GM23338 (cell line): ENCODE data around the gene COL18A1. TPM values are rescaled to one million over a fixed set of nuclear protein-coding genes. Genes with fewer than 3 reads are reported as not detected.

ENCODE experiments used
- ATAC-seq: fragments of 200-7000 bp; cut with Tn5 transposase; 3 replicates; pipeline ENCODE4 v1.9.1; 2020
- DNase-seq: peaks from one replicate; pipeline ENCODE4 v3.0.0-alpha.2; 2015; ENCODE audit warnings: low spot score
- H2AFZ ChIP-seq: fragments of 200-600 bp; sonication (generic); 2 replicates; pipeline ENCODE4 v1.8.0; 2016; ENCODE audit warnings: antibody characterized with exemption, mild to moderate bottlenecking, moderate library complexity
- H3F3A ChIP-seq: fragments of 200-600 bp; sonication (generic); replicated peaks from 2 replicates; pipeline ENCODE4 v1.8.0; 2017; ENCODE audit warnings: antibody characterized with exemption, mixed run types, low read depth
- H3K27ac ChIP-seq: fragments of 200-600 bp; sonication (generic); 2 replicates; pipeline ENCODE4 v1.6.1; 2016; ENCODE audit warnings: low read depth
- H3K27me3 ChIP-seq: fragments of 200-600 bp; sonication (generic); 2 replicates; pipeline ENCODE4 v1.8.0; 2016; ENCODE audit warnings: mild to moderate bottlenecking, mixed run types, moderate library complexity; ENCODE audit not compliant: insufficient read depth
- H3K36me3 ChIP-seq: fragments of 200-600 bp; sonication (generic); 2 replicates; pipeline ENCODE4 v1.8.0; 2016; ENCODE audit warnings: mild to moderate bottlenecking; ENCODE audit not compliant: insufficient read depth
- H3K4me1 ChIP-seq: fragments of 200-600 bp; sonication (generic); 2 replicates; pipeline ENCODE4 v1.8.0; 2016; ENCODE audit warnings: mild to moderate bottlenecking, moderate library complexity; ENCODE audit not compliant: insufficient read depth
- H3K4me2 ChIP-seq: fragments of 200-600 bp; sonication (generic); 2 replicates; pipeline ENCODE4 v1.7.1; 2017; ENCODE audit warnings: mixed run types
- H3K4me3 ChIP-seq: fragments of 200-600 bp; sonication (generic); 2 replicates; pipeline ENCODE4 v1.6.1; 2016; ENCODE audit warnings: mixed run types
- H3K79me2 ChIP-seq: fragments of 200-600 bp; sonication (generic); replicated peaks from 2 replicates; pipeline ENCODE4 v1.8.0; 2017; ENCODE audit warnings: mild to moderate bottlenecking; ENCODE audit not compliant: insufficient read depth
- H3K9me2 ChIP-seq: fragments of 200-600 bp; sonication (generic); 2 replicates; pipeline ENCODE4 v1.8.0; 2017; ENCODE audit not compliant: insufficient read depth
- H4K20me1 ChIP-seq: fragments of 200-600 bp; sonication (generic); replicated peaks from 2 replicates; pipeline ENCODE4 v1.8.0; 2017; ENCODE audit warnings: mild to moderate bottlenecking; ENCODE audit not compliant: insufficient read depth
- H3K27ac Mint-ChIP-seq: 2 replicates; pipeline ENCODE4 v1.8.0; 2020; ENCODE audit warnings: inconsistent platforms, mild to moderate bottlenecking, moderate library complexity, mixed read lengths
- H3K27me3 Mint-ChIP-seq: 3 replicates; pipeline ENCODE4 v1.8.0; 2022; ENCODE audit warnings: low read depth, mild to moderate bottlenecking, moderate library complexity, mixed read lengths, inconsistent platforms; ENCODE audit not compliant: insufficient read depth, poor library complexity
- H3K36me3 Mint-ChIP-seq: 3 replicates; pipeline ENCODE4 v1.8.0; 2021; ENCODE audit warnings: low read depth, mild to moderate bottlenecking, inconsistent platforms, moderate library complexity, mixed read lengths
- H3K4me1 Mint-ChIP-seq: 3 replicates; pipeline ENCODE4 v1.8.0; 2020; ENCODE audit warnings: mild to moderate bottlenecking, inconsistent platforms, mixed read lengths
- H3K4me3 Mint-ChIP-seq: 3 replicates; pipeline ENCODE4 v1.8.0; 2021; ENCODE audit warnings: moderate library complexity, mild to moderate bottlenecking, inconsistent platforms, mixed read lengths
- H3K9me3 Mint-ChIP-seq: 3 replicates; pipeline ENCODE4 v1.8.0; 2020; ENCODE audit warnings: moderate library complexity, mild to moderate bottlenecking, inconsistent platforms, mixed read lengths
- EZH2 ChIP-seq: fragments of 200-600 bp; sonication (generic); IDR thresholded peaks from one replicate; pipeline ENCODE4 v1.8.0; 2017; ENCODE audit warnings: antibody characterized with exemption, mild to moderate bottlenecking, low read depth; ENCODE audit not compliant: unreplicated experiment
- EZH2phosphoT487 ChIP-seq: fragments of 200-600 bp; sonication (generic); IDR thresholded peaks from one replicate; pipeline ENCODE4 v1.8.1; 2018; ENCODE audit warnings: antibody characterized with exemption; ENCODE audit not compliant: unreplicated experiment
- NANOG ChIP-seq: IDR thresholded peaks from 2 replicates; pipeline ENCODE4 v1.6.1; 2016; ENCODE audit warnings: antibody characterized with exemption, borderline replicate concordance
- ZNF114 ChIP-seq: fragments of 250-450 bp; sonication (Bioruptor Pico); IDR thresholded peaks from 2 replicates; pipeline ENCODE4 v1.5.0; 2020; ENCODE audit warnings: mild to moderate bottlenecking, moderate library complexity
- ZNF331 ChIP-seq: fragments of 250-450 bp; sonication (Bioruptor Pico); IDR thresholded peaks from 2 replicates; pipeline ENCODE4 v1.5.0; 2020; ENCODE audit warnings: low read depth, mild to moderate bottlenecking, moderate library complexity
- polyA plus RNA-seq: library from polyadenylated mRNA; unstranded; fragments of >200 nt; fragmentation: Nextera tagmentation; extraction: Ambion mirVana; gene quantifications from 2 replicates; pipeline ENCODE4 v1.2.1, GENCODE V29; 2016
- total RNA-seq: library from RNA; depleted of rRNA; stranded (reverse); fragments of >200 nt; shearing (Covaris generic); gene quantifications from 2 replicates; pipeline ENCODE4 v1.2.3, GENCODE V29; 2014
- TF ChIP-seq, protein P1 (sequence below): fragments of 250-450 bp; sonication (Bioruptor Pico); IDR thresholded peaks from 2 replicates; pipeline ENCODE4 v1.5.0; 2020; ENCODE audit warnings: mild to moderate bottlenecking, moderate library complexity
- TF ChIP-seq, protein P2 (sequence below), 2 experiments: fragments of 200-600 bp in 1 of 2; sonication (generic) in 1 of 2; conservative IDR thresholded peaks; 2 replicates each; pipeline versions ENCODE4 v1.5.1 to v1.6.1; 2016 to 2017; ENCODE audit warnings: antibody characterized with exemption in 2 of 2, low read depth in 2 of 2, mild to moderate bottlenecking in 2 of 2, moderate library complexity in 1 of 2
- TF ChIP-seq, protein P3 (sequence below): IDR thresholded peaks from one replicate; pipeline ENCODE4 v1.6.1; 2018; ENCODE audit warnings: antibody characterized with exemption; ENCODE audit not compliant: unreplicated experiment

COL18A1 gene
- total and polyA plus RNA-seq, 2 experiments from 2014 or later, result 38.4 to 430 TPM

DNA sequence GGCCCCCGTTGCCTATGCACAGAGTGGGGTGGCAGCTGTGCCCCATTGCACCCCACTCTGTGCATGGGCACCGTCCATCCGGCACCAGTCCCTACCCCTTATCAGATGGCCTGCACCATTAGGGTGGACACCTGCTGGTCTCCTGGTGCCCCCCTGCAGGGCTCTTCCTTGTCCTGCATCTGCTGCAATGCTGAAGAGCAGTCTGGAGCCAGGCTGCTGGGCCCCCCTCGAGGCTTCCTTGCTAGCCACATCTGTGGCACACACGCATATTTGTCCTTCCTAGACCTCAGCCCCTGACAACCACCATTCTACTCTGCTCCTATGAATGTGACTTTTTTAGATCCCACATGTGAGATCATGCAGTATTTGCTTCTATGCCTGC is 56.4 kb downstream of the COL18A1 start:
- no peaks in the 10 kb centered on the region; the same call in 1 of the 2 replicates for H3K36me3 ChIP-seq
- no peak overlapping the region for H3K27ac ChIP-seq
- Mint-ChIP-seq H3K27me3 (peaks cover 16% of the 10 kb centered on the region), H3K27ac (no peak overlapping the region), H3K36me3 (peaks cover 48% of the 10 kb centered on the region), H3K4me1 (peaks cover 10% of the 10 kb centered on the region; the same call in 1 of the 3 replicates), H3K9me3 (peaks cover 8% of the 10 kb centered on the region), H3K4me3 (no peak overlapping the region)
- no peak overlapping the region for H3K4me3 ChIP-seq
- H2AFZ ChIP-seq, result no peak overlapping the region
- H3K4me2 ChIP-seq, result no peak overlapping the region
- TF ChIP-seq EZH2phosphoT487, result no peak
- TF ChIP-seq, protein P1, sequence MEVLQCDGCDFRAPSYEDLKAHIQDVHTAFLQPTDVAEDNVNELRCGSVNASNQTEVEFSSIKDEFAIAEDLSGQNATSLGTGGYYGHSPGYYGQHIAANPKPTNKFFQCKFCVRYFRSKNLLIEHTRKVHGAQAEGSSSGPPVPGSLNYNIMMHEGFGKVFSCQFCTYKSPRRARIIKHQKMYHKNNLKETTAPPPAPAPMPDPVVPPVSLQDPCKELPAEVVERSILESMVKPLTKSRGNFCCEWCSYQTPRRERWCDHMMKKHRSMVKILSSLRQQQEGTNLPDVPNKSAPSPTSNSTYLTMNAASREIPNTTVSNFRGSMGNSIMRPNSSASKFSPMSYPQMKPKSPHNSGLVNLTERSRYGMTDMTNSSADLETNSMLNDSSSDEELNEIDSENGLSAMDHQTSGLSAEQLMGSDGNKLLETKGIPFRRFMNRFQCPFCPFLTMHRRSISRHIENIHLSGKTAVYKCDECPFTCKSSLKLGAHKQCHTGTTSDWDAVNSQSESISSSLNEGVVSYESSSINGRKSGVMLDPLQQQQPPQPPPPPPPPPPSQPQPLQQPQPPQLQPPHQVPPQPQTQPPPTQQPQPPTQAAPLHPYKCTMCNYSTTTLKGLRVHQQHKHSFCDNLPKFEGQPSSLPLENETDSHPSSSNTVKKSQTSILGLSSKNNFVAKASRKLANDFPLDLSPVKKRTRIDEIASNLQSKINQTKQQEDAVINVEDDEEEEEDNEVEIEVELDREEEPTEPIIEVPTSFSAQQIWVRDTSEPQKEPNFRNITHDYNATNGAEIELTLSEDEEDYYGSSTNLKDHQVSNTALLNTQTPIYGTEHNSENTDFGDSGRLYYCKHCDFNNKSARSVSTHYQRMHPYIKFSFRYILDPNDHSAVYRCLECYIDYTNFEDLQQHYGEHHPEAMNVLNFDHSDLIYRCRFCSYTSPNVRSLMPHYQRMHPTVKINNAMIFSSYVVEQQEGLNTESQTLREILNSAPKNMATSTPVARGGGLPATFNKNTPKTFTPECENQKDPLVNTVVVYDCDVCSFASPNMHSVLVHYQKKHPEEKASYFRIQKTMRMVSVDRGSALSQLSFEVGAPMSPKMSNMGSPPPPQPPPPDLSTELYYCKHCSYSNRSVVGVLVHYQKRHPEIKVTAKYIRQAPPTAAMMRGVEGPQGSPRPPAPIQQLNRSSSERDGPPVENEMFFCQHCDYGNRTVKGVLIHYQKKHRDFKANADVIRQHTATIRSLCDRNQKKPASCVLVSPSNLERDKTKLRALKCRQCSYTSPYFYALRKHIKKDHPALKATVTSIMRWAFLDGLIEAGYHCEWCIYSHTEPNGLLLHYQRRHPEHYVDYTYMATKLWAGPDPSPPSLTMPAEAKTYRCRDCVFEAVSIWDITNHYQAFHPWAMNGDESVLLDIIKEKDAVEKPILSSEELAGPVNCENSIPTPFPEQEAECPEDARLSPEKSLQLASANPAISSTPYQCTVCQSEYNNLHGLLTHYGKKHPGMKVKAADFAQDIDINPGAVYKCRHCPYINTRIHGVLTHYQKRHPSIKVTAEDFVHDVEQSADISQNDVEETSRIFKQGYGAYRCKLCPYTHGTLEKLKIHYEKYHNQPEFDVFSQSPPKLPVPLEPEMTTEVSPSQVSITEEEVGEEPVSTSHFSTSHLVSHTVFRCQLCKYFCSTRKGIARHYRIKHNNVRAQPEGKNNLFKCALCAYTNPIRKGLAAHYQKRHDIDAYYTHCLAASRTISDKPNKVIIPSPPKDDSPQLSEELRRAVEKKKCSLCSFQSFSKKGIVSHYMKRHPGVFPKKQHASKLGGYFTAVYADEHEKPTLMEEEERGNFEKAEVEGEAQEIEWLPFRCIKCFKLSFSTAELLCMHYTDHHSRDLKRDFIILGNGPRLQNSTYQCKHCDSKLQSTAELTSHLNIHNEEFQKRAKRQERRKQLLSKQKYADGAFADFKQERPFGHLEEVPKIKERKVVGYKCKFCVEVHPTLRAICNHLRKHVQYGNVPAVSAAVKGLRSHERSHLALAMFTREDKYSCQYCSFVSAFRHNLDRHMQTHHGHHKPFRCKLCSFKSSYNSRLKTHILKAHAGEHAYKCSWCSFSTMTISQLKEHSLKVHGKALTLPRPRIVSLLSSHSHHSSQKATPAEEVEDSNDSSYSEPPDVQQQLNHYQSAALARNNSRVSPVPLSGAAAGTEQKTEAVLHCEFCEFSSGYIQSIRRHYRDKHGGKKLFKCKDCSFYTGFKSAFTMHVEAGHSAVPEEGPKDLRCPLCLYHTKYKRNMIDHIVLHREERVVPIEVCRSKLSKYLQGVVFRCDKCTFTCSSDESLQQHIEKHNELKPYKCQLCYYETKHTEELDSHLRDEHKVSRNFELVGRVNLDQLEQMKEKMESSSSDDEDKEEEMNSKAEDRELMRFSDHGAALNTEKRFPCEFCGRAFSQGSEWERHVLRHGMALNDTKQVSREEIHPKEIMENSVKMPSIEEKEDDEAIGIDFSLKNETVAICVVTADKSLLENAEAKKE, result no peak
- TF ChIP-seq, protein P2, sequence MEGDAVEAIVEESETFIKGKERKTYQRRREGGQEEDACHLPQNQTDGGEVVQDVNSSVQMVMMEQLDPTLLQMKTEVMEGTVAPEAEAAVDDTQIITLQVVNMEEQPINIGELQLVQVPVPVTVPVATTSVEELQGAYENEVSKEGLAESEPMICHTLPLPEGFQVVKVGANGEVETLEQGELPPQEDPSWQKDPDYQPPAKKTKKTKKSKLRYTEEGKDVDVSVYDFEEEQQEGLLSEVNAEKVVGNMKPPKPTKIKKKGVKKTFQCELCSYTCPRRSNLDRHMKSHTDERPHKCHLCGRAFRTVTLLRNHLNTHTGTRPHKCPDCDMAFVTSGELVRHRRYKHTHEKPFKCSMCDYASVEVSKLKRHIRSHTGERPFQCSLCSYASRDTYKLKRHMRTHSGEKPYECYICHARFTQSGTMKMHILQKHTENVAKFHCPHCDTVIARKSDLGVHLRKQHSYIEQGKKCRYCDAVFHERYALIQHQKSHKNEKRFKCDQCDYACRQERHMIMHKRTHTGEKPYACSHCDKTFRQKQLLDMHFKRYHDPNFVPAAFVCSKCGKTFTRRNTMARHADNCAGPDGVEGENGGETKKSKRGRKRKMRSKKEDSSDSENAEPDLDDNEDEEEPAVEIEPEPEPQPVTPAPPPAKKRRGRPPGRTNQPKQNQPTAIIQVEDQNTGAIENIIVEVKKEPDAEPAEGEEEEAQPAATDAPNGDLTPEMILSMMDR (conservative IDR thresholded peaks at IDR 0.05; ENCODE audit: low read depth in 2 of 2), result no peak
- no peak for TF ChIP-seq ZNF331 (CRISPR knock-in tag)
- TF ChIP-seq NANOG, result no peak
- TF ChIP-seq, protein P3, sequence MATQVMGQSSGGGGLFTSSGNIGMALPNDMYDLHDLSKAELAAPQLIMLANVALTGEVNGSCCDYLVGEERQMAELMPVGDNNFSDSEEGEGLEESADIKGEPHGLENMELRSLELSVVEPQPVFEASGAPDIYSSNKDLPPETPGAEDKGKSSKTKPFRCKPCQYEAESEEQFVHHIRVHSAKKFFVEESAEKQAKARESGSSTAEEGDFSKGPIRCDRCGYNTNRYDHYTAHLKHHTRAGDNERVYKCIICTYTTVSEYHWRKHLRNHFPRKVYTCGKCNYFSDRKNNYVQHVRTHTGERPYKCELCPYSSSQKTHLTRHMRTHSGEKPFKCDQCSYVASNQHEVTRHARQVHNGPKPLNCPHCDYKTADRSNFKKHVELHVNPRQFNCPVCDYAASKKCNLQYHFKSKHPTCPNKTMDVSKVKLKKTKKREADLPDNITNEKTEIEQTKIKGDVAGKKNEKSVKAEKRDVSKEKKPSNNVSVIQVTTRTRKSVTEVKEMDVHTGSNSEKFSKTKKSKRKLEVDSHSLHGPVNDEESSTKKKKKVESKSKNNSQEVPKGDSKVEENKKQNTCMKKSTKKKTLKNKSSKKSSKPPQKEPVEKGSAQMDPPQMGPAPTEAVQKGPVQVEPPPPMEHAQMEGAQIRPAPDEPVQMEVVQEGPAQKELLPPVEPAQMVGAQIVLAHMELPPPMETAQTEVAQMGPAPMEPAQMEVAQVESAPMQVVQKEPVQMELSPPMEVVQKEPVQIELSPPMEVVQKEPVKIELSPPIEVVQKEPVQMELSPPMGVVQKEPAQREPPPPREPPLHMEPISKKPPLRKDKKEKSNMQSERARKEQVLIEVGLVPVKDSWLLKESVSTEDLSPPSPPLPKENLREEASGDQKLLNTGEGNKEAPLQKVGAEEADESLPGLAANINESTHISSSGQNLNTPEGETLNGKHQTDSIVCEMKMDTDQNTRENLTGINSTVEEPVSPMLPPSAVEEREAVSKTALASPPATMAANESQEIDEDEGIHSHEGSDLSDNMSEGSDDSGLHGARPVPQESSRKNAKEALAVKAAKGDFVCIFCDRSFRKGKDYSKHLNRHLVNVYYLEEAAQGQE, result no peak
- no peak for TF ChIP-seq ZNF114 (CRISPR knock-in tag)
- no peak for TF ChIP-seq EZH2
- no peaks in the 10 kb centered on the region for H3K9me2 ChIP-seq
- H3K4me1 ChIP-seq, result peaks cover 7% of the 10 kb centered on the region; the same call in 1 of the 2 replicates
- peaks cover 73% of the 10 kb centered on the region for H3K79me2 ChIP-seq
- peaks cover 8% of the 10 kb centered on the region for H4K20me1 ChIP-seq
- H3F3A ChIP-seq, result no peaks in the 10 kb centered on the region
- no peaks in the 10 kb centered on the region for H3K27me3 ChIP-seq
- no peak for ATAC-seq
- DNase-seq, result no peak
